ENCODE results near the gene CZIB.

GRCh38 chr1:53180951-53181350 lies 39.5 kb downstream of the CZIB start:
- TF ChIP-seq CTCF (conservative IDR thresholded peaks at IDR 0.05; ENCODE audit: low read depth, low read length) (no peak), EZH2 (IDR thresholded peaks at IDR 0.05; ENCODE audit: borderline replicate concordance, low read depth, low read length, poor library complexity, severe bottlenecking) (no peak)

All from A673 (cell line).